GM19467 (cell line): ENCODE measurements around the gene LRP10.
"Not testable (repeated sequence)": the region's sequence is repeated elsewhere in the genome, so short reads cannot be mapped to it uniquely, and the experiment has no call there.

Experiments
- ATAC-seq: cut with Tn5 transposase; IDR thresholded peaks from one replicate; pipeline ENCODE4 v1.9.1; 2021; ENCODE audit warnings: mild to moderate bottlenecking, moderate library complexity; ENCODE audit not compliant: unreplicated experiment

LRP10 gene

DNA sequence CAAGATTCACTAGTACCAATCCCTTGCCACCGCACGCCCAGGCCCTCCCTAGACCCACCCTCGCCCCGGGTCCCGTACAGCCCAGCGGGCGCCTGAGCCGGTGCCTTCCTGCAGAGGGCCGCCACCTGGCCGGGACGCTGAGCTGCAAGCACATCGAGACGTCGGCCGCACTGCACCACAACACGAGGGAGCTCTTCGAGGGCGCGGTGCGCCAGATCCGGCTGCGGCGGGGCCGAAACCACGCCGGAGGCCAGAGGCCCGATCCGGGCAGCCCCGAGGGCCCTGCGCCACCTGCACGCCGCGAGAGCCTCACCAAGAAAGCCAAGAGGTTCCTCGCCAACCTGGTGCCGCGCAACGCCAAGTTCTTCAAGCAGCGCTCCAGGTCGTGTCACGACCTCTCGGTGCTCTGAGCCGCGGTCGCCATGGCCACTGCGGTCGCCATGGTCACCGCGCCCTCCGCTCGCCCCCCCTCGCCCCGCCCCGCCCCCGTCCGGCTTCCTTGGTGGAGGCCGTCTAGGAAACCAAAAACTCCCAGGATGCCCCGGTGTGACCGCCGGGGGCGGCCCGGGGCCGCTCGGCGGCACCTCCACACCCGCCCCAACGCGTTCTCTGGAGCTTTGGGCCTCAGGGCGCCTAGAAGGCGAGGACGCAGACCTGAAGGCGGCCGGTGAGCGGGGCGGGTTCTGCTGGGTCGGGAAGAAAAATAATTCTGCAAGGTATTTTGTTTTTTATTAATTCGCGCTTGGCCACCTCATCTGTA, 15.1 kb downstream of the LRP10 start:
- peak; percentile 36 for ATAC-seq

- peak; percentile 36 for ATAC-seq
Measured at GRCh38 chr14:22887260-22887989, 15.9 kb downstream of the LRP10 start.

- peak; percentile 40 for ATAC-seq
Measured at GRCh38 chr14:22887990-22888378, 16.4 kb downstream of the LRP10 start.

DNA sequence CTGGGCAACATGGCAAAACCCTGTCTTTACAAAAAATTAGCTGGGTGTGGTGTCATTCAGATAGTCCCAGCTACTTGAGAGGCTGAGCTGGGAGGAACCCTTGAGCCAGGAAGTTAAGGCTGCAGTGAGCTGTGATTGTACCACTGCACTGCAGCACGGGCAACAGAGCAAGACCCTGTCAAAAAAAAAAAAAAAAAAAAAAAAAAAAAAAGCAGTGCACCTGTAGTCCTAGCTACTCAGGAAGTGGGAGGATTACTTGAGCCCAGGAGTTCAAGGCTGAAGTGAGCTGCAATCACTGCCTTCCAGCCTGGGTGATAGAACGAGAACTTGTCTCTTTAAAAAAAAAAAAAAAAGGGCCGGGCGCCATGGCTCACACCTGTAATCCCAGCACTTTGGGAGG, 17.1 kb downstream of the LRP10 start:
- no peak for ATAC-seq

- ATAC-seq, result no peak
Measured at GRCh38 chr14:22890416-22890815, 18.9 kb downstream of the LRP10 start.

DNA sequence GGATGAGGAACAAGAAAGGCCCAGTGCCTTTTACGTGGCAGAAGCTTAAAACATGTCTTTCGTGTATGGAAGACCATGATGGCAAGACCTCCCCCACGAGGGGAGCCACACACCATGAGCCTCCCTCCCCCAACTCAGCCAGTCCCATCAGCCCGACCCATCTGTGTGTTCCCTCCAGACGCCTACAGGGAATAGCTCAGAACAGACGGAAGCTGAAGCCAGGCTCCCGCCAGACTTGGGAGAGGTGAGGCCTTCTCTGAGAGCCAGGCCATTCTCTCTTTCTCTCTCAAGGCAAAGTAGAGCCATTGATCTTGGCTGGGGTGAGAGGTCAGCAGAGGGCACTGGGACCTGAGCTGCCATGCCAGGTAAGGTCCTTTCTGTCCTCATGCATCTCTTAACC, 20.9 kb downstream of the LRP10 start:
- ATAC-seq, result no peak

- no peak for ATAC-seq
Measured at GRCh38 chr14:22893706-22894105, 22.2 kb downstream of the LRP10 start.

- ATAC-seq, result no peak
Measured at GRCh38 chr14:22895402-22895801, 23.9 kb downstream of the LRP10 start.

GRCh38 chr14:22896356-22896755, 24.8 kb downstream of the LRP10 start:
- ATAC-seq, result no peak

DNA sequence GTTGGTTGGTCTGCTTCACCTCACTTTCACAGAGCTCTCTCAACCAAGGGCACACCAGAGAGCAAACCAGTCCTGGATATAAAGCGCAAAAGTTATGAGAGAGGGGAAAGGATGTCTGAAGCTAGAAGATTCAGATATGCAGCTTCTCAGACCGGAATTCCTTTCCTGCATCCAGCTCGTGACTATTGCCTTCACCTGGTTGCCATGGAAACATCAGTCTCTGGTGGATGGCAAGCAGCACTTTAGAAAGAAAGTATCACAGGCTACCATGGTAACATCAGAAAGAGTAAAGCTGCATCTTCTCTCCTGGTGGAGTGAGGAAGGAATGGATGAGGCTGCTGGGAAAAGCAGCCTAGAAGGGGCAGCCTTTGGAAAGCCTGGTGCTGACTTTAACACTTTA, 25.2 kb downstream of the LRP10 start:
- ATAC-seq, result no peak

DNA sequence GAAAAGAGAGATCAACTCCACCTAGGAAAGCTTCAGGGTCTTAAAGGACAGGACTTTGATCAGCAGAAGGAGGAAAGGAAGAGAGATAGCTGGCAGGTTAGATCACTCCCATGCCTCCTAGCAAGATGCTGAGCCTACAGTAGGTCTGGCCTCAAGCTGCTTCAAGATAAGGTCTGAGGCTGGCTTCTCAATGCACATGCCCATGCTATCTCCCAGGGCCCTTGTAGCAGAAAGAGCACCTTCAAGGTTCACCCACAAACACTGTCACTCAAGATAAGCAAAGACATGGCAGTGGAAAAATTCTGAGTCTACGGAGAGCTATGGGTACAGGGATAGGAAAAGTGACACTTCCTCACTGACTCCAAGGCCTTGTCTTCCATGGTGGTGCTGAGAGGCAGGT, 25.8 kb downstream of the LRP10 start:
- no peak for ATAC-seq

DNA sequence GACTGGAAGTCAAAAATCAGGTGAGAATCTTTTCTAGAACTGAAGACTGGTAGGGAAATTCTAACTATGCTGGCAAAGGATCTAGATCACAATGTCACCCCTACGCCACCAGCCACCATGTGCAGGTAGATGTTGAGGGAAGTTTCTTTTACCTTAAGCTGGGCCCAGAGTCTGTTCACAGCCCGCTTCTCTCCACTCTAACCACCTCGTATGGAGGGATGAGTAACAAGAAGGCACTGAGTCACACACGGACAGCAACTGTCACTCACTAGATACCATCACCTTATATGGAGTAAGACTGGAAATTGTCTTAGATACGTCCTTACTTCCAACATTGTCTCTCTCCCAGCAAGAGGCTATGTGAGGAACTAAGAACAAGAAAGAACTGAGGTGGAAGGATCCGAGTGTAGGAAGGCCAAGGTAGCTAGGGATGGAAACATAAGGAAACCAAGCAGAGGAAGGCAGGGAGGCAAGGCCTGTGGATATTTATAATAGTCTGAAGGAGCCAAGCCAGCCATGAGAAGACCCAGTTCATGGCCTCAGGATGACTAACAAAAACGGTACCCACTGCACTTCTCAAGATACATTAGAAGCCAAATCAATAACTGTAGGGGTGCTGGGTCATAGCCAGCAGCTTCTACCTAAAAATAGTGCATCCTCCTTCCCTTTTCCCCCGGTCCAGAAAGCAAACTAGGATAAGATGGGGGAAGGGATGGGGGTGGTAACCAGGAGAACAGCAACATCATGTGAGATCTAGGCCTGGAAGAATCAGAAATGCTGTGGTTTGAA, 27.0 kb downstream of the LRP10 start:
- no peak for ATAC-seq

DNA sequence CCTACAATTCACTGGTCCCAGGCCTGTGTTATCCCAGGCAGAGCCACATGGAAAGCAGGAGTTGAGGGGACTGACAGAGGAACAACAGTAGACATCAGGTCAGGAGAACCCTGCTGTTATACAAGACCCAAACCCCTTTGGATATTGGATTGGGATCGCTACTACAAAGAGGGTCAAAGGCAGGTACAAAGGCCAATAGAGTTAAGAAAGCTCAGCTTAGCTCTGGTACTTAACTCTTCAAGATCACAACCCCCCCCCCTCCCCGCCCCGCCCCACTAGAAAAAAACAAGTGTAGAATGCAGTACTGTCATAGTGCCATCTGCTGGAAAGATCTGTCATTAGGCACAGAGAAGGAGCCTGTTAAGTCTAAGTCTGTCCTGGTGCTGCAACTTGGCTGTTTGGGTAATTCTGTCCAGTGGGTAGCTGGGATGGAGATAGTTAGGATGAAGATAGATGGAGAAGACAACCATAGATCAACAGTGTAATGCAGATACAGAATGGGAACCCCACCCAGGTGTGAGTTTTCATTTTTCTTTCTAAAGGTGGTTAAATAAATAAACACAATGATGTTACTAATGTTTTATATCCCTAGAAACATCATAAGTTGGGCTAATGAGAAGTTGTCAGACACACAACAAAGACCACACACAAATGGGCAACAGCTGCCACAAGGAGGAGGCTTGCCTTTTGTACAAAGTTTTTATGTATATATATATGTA, 28.7 kb downstream of the LRP10 start:
- ATAC-seq, result no peak

DNA sequence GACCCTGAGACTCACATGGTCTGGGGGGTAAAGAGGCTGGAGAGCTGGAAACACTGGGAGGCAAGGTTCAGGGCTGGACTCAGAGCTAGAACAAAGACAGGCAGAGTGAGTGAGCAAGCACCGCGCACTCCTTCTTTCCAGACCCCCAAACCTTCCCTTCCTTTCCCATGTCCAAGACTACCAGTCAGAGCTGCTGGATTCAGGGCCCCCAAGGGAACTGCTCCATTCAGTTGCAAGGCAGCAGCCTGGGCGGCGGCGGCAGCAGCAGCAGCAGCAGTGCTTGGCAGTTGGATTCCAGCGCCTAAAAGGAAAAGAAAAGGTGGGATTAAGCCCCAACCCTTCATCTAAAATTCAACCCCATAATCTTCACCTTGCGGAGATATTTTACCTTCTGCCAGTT, 30.3 kb downstream of the LRP10 start:
- ATAC-seq, result no peak

DNA sequence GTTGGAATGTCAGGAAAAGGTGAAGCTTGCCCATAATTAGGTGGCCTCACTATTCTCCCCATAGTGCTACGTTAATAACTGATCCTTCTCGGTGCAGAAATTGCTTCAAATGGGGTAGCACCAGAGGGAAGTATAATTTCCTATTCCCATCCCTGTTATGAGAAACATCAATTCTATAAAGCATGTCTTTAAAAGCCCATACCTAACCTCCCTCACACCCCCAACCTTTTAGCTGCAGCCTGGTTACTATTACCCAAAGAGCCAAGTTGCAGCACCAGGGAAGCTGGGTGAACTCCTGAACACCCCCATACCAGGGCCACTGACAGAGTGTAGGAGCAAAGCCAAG, 32.2 kb downstream of the LRP10 start:
- no peak for ATAC-seq

DNA sequence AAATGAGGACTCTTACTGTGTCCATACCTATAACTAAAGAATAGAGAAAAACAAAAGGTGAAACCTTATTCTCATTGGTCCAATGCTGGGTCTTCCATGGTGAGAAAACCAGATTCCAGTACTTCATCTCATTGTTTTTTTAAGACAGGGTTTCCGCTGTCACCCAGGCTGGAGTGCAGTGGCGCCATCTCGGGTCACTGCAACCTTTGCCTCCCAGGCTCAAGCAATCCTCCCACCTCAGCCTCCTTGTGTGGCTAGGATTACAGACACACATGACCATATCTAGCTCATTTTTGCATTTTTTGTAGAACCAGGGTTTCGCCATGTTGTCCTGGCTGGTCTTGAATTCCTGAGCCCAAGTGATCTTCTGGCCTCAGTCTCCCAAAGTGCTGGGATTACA, 34.1 kb downstream of the LRP10 start:
- no peak for ATAC-seq

DNA sequence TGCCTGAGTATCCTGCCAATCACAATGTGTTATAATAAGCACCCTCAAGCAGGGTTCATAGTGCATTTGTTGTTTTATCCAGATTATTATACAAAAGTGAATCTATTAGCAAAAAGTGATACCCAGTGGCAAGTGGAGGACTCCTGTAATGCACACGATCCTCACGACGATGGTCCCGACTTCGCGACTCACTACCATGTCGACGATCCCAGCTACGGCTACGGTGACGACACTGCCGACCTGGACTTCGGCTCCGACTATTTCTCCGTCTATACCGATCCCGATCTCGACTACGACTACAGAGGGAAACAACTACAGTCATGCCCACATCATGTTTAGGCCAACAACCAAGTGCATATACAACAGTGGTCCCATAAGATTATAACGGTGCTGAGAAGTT, 34.5 kb downstream of the LRP10 start:
- ATAC-seq, result no peak

- no peak for ATAC-seq
Measured at GRCh38 chr14:22907429-22907828, 35.9 kb downstream of the LRP10 start.

DNA sequence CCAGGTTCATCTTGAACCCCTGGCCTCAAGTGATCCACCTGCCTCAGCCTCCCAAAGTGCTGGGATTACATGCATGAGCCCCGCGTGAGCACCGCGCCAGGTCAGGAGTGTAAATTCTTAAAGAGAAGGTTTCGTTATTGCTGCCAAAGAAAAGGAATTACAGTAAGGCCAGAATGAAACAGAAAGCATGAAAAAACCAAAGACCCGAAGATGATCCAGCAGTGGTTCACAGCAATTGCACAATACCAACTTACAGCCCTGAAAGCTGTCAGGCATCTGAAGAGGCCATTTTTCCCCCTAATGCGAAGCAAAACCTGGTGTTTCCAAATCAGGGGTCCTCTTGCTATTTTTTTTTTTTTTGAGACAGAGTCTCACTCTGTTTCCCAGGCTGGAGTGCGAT, 37.1 kb downstream of the LRP10 start:
- no peak for ATAC-seq

DNA sequence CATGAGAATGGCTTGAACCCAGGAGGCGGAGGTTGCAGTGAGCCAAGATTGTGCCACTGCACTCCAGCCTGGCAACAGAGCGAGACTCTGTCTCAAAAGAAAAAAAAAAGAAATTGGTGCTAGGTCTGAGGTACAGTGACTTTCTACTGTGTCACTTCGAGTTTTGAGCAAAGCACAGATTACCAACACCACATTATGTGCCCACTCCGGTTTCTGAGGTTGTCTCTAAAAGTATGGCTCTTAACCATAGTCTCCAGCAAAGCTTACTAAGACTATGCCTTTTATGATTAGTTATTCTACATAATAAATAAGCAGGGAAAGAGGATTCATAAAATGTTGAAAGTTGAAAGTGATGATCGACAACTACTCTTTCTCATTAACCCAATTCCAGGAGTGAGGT, 39.4 kb downstream of the LRP10 start:
- no peak for ATAC-seq

DNA sequence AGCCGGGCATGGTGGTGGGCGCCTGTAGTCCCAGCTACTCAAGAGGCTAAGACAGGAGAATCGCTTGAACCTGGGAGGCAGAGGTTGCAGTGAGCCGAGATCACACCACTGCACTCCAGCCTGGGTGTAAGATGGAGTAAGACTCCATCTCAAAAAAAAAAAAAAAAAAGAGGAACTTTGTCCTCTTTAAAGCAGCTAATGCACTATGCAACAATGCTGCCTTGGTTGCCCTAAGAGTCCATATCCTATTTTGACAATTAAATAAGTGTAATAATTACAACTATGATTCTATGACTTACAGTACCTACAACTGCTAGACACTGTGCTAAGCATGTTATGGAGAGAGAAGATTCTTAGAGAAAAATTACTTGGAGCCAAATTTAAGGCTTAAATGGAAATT, 43.3 kb downstream of the LRP10 start:
- not testable (repeated sequence) for ATAC-seq
